C4-2B (cell line): ENCODE measurements around the gene AZGP1.
A peak's percentile ranks its signal among the peaks of the same experiment; 100 is the strongest.

Experiments
- H3K27ac ChIP-seq: fragments of 450-650 bp; 2 replicates; pipeline ENCODE4 v1.5.1; 2017
- CTCF ChIP-seq: fragments of 450-650 bp; conservative IDR thresholded peaks from 2 replicates; pipeline ENCODE4 v1.5.1; 2017; ENCODE audit warnings: mild to moderate bottlenecking
- ZFX ChIP-seq: fragments of 450-650 bp; IDR thresholded peaks from 2 replicates; pipeline ENCODE4 v1.6.1; 2017

Gene AZGP1

GRCh38 chr7:99975782-99976521, at the start of gene AZGP1:
TSS of gene AZGP1 (minus strand) at chr7:99976031. CDS start at chr7:99976020, 11 bp downstream.
- H3K27ac ChIP-seq, result peak within 1 kb of the TSS; percentile 80
- no peak for TF ChIP-seq CTCF
- no peak for TF ChIP-seq ZFX

- H3K27ac ChIP-seq, result no peak overlapping the region
- TF ChIP-seq CTCF (no peak), ZFX (no peak)
Measured at GRCh38 chr7:100024020-100024619, 48.3 kb upstream of the AZGP1 start.

GRCh38 chr7:100023526-100023925, 47.7 kb upstream of the AZGP1 start:
- no peak overlapping the region for H3K27ac ChIP-seq

GRCh38 chr7:100022621-100023020, 46.8 kb upstream of the AZGP1 start:
- H3K27ac ChIP-seq, result peak overlapping the region; percentile 0; the same call in 1 of the 2 replicates
- TF ChIP-seq CTCF (no peak), ZFX (no peak)

More at GRCh38 chr7:100023526-100023925, 47.7 kb upstream of the AZGP1 start:
- TF ChIP-seq ZFX, result no peak
- no peak for TF ChIP-seq CTCF

- no peak for TF ChIP-seq ZFX
- TF ChIP-seq CTCF, result no peak
- no peak overlapping the region for H3K27ac ChIP-seq
Measured at GRCh38 chr7:100021297-100021696, 45.5 kb upstream of the AZGP1 start.

- H3K27ac ChIP-seq, result no peak overlapping the region
- TF ChIP-seq CTCF, result no peak
- no peak for TF ChIP-seq ZFX
Measured at GRCh38 chr7:100019908-100020307, 44.1 kb upstream of the AZGP1 start.

GRCh38 chr7:100017875-100018274, 42.0 kb upstream of the AZGP1 start:
- no peak overlapping the region for H3K27ac ChIP-seq
- no peak for TF ChIP-seq ZFX
- TF ChIP-seq CTCF, result no peak
